ENCODE data around the gene S100Z. TPM values are rescaled to one million over a fixed set of nuclear protein-coding genes. Genes with fewer than 3 reads are reported as not detected.
A peak's percentile ranks its signal among the peaks of the same experiment; 100 is the strongest.
"Not testable (repeated sequence)": the region's sequence is repeated elsewhere in the genome, so short reads cannot be mapped to it uniquely, and the experiment has no call there.

The S100Z gene
- total RNA-seq, 1 donor from 2014 or later, result 0.38 TPM

DNA sequence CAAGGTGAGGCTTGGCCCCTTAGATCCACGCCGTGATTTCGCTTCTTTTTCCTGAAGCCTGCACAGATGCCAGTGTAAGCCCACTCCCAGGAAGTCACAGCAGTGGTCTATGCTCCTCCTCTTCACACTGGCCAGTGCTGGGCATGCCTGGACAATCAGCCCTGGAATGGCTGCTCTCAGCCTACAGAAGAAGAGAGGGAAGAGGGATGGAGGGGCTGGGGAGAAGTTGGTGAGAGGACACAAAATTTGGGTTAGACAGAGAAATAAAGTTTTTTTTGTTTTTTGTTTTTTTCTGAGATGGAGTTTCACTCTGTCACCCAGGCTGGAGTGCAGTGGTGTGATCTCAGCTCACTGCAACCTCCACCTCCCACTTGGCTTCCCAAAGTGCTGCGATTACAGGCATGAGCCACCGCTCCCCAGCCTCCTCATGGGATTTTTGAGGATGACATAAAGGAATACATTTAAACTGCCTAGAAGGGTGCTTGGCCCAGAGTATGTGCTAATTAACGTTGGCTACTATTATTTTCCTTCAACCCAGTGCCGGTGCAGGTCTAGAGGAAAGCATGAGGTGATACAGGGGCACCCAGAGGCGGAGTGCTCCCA lies 830 bp downstream of the S100Z start:
- H3K4me3 Mint-ChIP-seq (ENCODE audit: unreplicated experiment), result no peak overlapping the region
- H3K27ac Mint-ChIP-seq (ENCODE audit: unreplicated experiment), result no peak overlapping the region
- H3K9me3 Mint-ChIP-seq (ENCODE audit: unreplicated experiment), result peaks cover 6% of the 10 kb centered on the region
- peaks cover 10% of the 10 kb centered on the region for H3K36me3 Mint-ChIP-seq (ENCODE audit: low read depth, unreplicated experiment)
- H3K27me3 Mint-ChIP-seq (ENCODE audit: unreplicated experiment), result peaks cover 5% of the 10 kb centered on the region
- TF ChIP-seq, protein P1, sequence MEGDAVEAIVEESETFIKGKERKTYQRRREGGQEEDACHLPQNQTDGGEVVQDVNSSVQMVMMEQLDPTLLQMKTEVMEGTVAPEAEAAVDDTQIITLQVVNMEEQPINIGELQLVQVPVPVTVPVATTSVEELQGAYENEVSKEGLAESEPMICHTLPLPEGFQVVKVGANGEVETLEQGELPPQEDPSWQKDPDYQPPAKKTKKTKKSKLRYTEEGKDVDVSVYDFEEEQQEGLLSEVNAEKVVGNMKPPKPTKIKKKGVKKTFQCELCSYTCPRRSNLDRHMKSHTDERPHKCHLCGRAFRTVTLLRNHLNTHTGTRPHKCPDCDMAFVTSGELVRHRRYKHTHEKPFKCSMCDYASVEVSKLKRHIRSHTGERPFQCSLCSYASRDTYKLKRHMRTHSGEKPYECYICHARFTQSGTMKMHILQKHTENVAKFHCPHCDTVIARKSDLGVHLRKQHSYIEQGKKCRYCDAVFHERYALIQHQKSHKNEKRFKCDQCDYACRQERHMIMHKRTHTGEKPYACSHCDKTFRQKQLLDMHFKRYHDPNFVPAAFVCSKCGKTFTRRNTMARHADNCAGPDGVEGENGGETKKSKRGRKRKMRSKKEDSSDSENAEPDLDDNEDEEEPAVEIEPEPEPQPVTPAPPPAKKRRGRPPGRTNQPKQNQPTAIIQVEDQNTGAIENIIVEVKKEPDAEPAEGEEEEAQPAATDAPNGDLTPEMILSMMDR (IDR thresholded peaks at IDR 0.05; ENCODE audit: unreplicated experiment), result no peak
- no peak for DNase-seq (ENCODE audit: low spot score)
- H3K4me1 Mint-ChIP-seq (ENCODE audit: unreplicated experiment), result peaks cover 27% of the 10 kb centered on the region

DNA sequence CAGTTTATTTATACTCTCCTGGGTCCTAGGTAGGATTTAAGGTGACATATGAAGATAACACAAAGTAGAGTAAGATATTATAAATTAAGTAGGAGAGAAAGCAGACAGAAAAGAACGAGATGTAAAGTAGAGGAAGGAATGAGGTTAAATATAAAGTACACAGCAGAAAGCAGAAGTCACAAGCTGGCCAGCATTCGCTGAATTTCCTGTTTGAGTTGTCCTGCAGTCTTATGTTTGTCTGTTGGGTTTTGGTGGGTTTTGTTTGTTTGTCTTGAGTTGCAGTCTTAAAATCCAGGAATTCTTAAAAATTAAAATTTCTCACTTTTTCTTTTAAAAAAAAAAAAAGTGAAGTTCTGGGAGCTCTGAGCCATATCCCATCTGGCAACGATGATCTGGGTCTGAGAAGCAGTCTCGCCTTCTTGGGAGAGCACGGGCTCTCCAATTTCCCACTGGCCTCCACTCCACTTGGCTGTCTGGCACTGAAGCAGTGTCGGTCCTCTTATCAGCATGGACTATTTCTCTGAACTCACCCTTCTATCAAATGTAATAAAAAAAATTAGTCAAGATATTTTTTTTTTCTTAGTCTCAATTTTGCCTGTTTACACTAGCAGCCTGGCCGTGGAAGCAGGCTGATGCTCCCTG lies 2.0 kb downstream of the S100Z start:
- H3K27ac Mint-ChIP-seq (ENCODE audit: unreplicated experiment), result no peak overlapping the region
- peaks cover 6% of the 10 kb centered on the region for H3K9me3 Mint-ChIP-seq (ENCODE audit: unreplicated experiment)
- TF ChIP-seq, protein P1 (IDR thresholded peaks at IDR 0.05; ENCODE audit: unreplicated experiment), result no peak
- no peak for DNase-seq (ENCODE audit: low spot score)
- H3K36me3 Mint-ChIP-seq (ENCODE audit: low read depth, unreplicated experiment), result peaks cover 11% of the 10 kb centered on the region
- H3K4me3 Mint-ChIP-seq (ENCODE audit: unreplicated experiment), result no peak overlapping the region
- peaks cover 34% of the 10 kb centered on the region for H3K4me1 Mint-ChIP-seq (ENCODE audit: unreplicated experiment)
- peaks cover 7% of the 10 kb centered on the region for H3K27me3 Mint-ChIP-seq (ENCODE audit: unreplicated experiment)

DNA sequence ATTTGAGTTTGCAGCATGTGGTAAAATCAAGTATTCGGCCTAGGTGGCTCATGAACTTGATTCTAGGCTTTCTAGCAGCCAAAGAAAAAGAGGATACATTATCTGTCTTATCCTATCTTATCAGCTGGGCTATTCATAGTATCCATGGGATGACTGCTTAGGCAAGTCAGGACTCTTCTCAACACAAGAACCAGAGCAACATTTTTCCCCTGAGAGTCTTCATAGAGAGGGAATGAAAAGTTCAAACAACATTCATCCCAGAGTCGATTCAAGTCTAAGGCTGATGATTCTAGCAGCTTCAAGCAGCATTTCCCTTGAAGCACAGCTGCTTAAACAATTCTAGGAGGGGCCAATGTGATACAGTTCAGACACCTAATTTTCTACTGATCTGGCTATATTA lies 3.0 kb downstream of the S100Z start:
- Mint-ChIP-seq H3K4me1 (ENCODE audit: unreplicated experiment) (peaks cover 34% of the 10 kb centered on the region), H3K27ac (ENCODE audit: unreplicated experiment) (no peak overlapping the region), H3K4me3 (ENCODE audit: unreplicated experiment) (no peak overlapping the region), H3K9me3 (ENCODE audit: unreplicated experiment) (peaks cover 6% of the 10 kb centered on the region), H3K27me3 (ENCODE audit: unreplicated experiment) (peaks cover 7% of the 10 kb centered on the region), H3K36me3 (ENCODE audit: low read depth, unreplicated experiment) (peaks cover 11% of the 10 kb centered on the region)
- no peak for DNase-seq (ENCODE audit: low spot score)
- TF ChIP-seq, protein P1 (IDR thresholded peaks at IDR 0.05; ENCODE audit: unreplicated experiment), result no peak

DNA sequence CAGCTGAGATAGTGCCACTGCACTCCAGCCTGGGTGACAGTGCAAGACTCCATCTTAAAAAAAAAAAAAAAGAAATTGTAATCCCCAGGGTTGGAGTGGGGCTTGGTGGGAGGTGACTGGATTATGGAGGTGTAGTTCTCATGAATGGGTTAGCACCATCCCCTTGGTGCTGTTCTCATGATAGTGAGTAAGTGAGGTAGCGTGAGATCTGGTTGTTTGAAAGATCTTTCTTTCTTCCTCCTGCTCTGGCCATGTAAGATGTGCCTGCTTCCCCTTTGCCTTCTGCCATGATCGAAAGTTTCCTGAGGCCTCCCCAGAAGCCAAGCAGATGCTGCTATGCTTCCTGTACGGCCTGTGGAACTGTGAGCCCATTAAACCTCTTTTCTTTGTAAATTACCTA lies 3.9 kb downstream of the S100Z start:
- DNase-seq (ENCODE audit: low spot score); H3K27ac Mint-ChIP-seq (ENCODE audit: unreplicated experiment); H3K9me3 Mint-ChIP-seq (ENCODE audit: unreplicated experiment); H3K27me3 Mint-ChIP-seq (ENCODE audit: unreplicated experiment): not testable (repeated sequence)
- H3K4me3 Mint-ChIP-seq (ENCODE audit: unreplicated experiment), result peak overlapping the region; percentile 62
- H3K36me3 Mint-ChIP-seq (ENCODE audit: low read depth, unreplicated experiment), result peaks cover 11% of the 10 kb centered on the region
- H3K4me1 Mint-ChIP-seq (ENCODE audit: unreplicated experiment), result peaks cover 34% of the 10 kb centered on the region

DNA sequence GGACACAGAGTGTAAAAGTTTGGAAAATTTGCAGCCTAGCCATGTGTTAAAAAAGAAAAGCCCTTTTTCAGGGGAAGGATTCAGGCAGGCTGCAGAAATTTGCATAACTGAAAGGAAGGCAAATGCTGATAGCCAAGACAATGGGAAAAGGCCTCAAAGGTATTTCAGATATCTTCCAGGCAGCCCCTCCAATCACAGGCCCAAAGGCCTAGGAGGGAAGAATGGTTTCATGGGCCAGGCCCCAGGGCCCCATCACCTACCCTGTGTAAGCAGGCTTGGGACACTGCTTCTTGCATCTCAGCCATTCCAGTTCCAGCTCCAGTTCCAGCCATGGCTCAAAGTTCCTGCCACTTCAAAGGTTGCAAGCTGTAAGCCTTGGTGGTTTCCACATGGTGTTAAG lies 4.8 kb downstream of the S100Z start:
- DNase-seq (ENCODE audit: low spot score), result no peak
- Mint-ChIP-seq H3K27me3 (ENCODE audit: unreplicated experiment) (peaks cover 7% of the 10 kb centered on the region), H3K27ac (ENCODE audit: unreplicated experiment) (no peak overlapping the region), H3K4me3 (ENCODE audit: unreplicated experiment) (no peak overlapping the region), H3K9me3 (ENCODE audit: unreplicated experiment) (peaks cover 6% of the 10 kb centered on the region), H3K4me1 (ENCODE audit: unreplicated experiment) (peaks cover 34% of the 10 kb centered on the region), H3K36me3 (ENCODE audit: low read depth, unreplicated experiment) (peaks cover 11% of the 10 kb centered on the region)
- TF ChIP-seq, protein P1 (IDR thresholded peaks at IDR 0.05; ENCODE audit: unreplicated experiment), result no peak

DNA sequence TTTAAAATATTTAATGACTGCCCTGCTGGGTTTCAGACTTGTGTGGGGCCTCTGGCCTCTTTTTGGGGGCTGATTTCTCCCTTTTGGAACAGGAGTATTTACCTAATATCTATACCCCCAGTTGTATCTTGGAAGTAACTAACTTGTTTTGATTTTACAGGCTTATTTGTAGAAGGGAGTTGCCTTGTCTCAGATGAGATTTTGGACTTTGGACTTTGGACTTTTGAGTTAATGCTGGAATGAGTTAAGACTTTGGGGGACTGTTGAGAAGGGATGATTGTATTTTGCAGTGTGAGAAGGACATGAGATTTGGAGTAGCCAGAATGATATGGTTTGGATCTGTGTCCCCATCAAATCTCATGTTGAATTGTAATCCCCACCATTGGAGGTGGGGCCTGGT lies 5.7 kb downstream of the S100Z start:
- peak overlapping the region; percentile 68 for H3K27ac Mint-ChIP-seq (ENCODE audit: unreplicated experiment)
- H3K9me3 Mint-ChIP-seq (ENCODE audit: unreplicated experiment); H3K27me3 Mint-ChIP-seq (ENCODE audit: unreplicated experiment); DNase-seq (ENCODE audit: low spot score): not testable (repeated sequence)
- peaks cover 11% of the 10 kb centered on the region for H3K36me3 Mint-ChIP-seq (ENCODE audit: low read depth, unreplicated experiment)
- peaks cover 27% of the 10 kb centered on the region for H3K4me1 Mint-ChIP-seq (ENCODE audit: unreplicated experiment)
- H3K4me3 Mint-ChIP-seq (ENCODE audit: unreplicated experiment), result peak overlapping the region; percentile 1
